Trophoblast cell (in vitro differentiated cells and primary cell): ENCODE data around the gene GALNT18.

Source experiments
- DNase-seq, 2 donors: peaks; one replicate each; pipeline ENCODE4 v3.0.0-alpha.2; 2016
- H2AFZ ChIP-seq: 2 replicates; pipeline ENCODE4 v1.6.1; 2013; ENCODE audit warnings: low read length, moderate library complexity, mild to moderate bottlenecking; ENCODE audit not compliant: insufficient read depth, poor library complexity
- H2AK5ac ChIP-seq: 2 replicates; pipeline ENCODE4 v1.6.1; 2013; ENCODE audit warnings: mild to moderate bottlenecking, low read length
- H2BK120ac ChIP-seq: 2 replicates; pipeline ENCODE4 v1.6.1; 2013; ENCODE audit warnings: low read length, mild to moderate bottlenecking, moderate library complexity; ENCODE audit not compliant: insufficient read depth, poor library complexity
- H2BK12ac ChIP-seq: 2 replicates; pipeline ENCODE4 v1.6.1; 2013; ENCODE audit warnings: mild to moderate bottlenecking, low read length, moderate library complexity
- H2BK5ac ChIP-seq: 2 replicates; pipeline ENCODE4 v1.6.1; 2013; ENCODE audit warnings: low read length, low read depth, moderate library complexity, mild to moderate bottlenecking; ENCODE audit not compliant: poor library complexity
- H3K14ac ChIP-seq: 2 replicates; pipeline ENCODE4 v1.6.1; 2013; ENCODE audit warnings: mild to moderate bottlenecking, low read length
- H3K18ac ChIP-seq: 2 replicates; pipeline ENCODE4 v1.6.1; 2013; ENCODE audit warnings: mild to moderate bottlenecking, low read length
- H3K23ac ChIP-seq: 2 replicates; pipeline ENCODE4 v1.6.1; 2013; ENCODE audit warnings: low read length
- H3K27ac ChIP-seq: 2 replicates; pipeline ENCODE4 v1.5.1; 2013; ENCODE audit warnings: low read depth, mild to moderate bottlenecking, inconsistent platforms, low read length, moderate library complexity
- H3K27me3 ChIP-seq: 2 replicates; pipeline ENCODE4 v1.6.1; 2013; ENCODE audit warnings: inconsistent platforms, mild to moderate bottlenecking, low read length, moderate library complexity; ENCODE audit not compliant: insufficient read depth
- H3K36me3 ChIP-seq, 2 experiments: 1 replicate in 1 of 2; 2 replicates in 1 of 2; pipeline ENCODE4 v1.6.1; 2013; ENCODE audit warnings: low read length in 2 of 2, mild to moderate bottlenecking in 2 of 2, moderate library complexity in 1 of 2; ENCODE audit not compliant: insufficient read depth in 2 of 2, control insufficient read depth in 1 of 2
- H3K4ac ChIP-seq: 2 replicates; pipeline ENCODE4 v1.6.1; 2013; ENCODE audit warnings: low read depth, mild to moderate bottlenecking, low read length, moderate library complexity
- H3K4me1 ChIP-seq, 2 experiments: 1 replicate in 1 of 2; 2 replicates in 1 of 2; pipeline ENCODE4 v1.6.1; 2013; ENCODE audit warnings: low read length in 2 of 2, mild to moderate bottlenecking in 2 of 2, moderate library complexity in 1 of 2; ENCODE audit not compliant: insufficient read depth in 2 of 2, control insufficient read depth in 1 of 2
- H3K4me2 ChIP-seq: 2 replicates; pipeline ENCODE4 v1.6.1; 2013; ENCODE audit warnings: inconsistent platforms, mild to moderate bottlenecking, low read length, moderate library complexity
- H3K4me3 ChIP-seq: 2 replicates; pipeline ENCODE4 v1.5.1; 2013; ENCODE audit warnings: mild to moderate bottlenecking, low read depth, low read length, inconsistent platforms
- H3K79me1 ChIP-seq: one replicate; pipeline ENCODE4 v1.6.1; 2013; ENCODE audit warnings: low read length
- H3K79me2 ChIP-seq: 2 replicates; pipeline ENCODE4 v1.6.1; 2013; ENCODE audit warnings: low read length, mild to moderate bottlenecking; ENCODE audit not compliant: control insufficient read depth, insufficient read depth, poor library complexity
- H3K9ac ChIP-seq: 2 replicates; pipeline ENCODE4 v1.6.1; 2013; ENCODE audit warnings: mild to moderate bottlenecking, low read length
- H3K9me3 ChIP-seq: 2 replicates; pipeline ENCODE4 v1.6.1; 2013; ENCODE audit warnings: low read depth, mild to moderate bottlenecking, control low read depth, inconsistent platforms, low read length; ENCODE audit not compliant: insufficient read depth
- H4K12ac ChIP-seq: 2 replicates; pipeline ENCODE4 v1.6.1; 2013; ENCODE audit warnings: low read depth, mild to moderate bottlenecking, low read length, moderate library complexity
- H4K8ac ChIP-seq: 2 replicates; pipeline ENCODE4 v1.6.1; 2013; ENCODE audit warnings: low read depth, mild to moderate bottlenecking, low read length, moderate library complexity
- H4K91ac ChIP-seq: one replicate; pipeline ENCODE4 v1.6.1; 2013; ENCODE audit warnings: low read depth, mild to moderate bottlenecking, low read length, moderate library complexity
- WGBS: extraction: QIAGEN DNeasy Blood & Tissue Kit; methylation state at CpG from one replicate; pipeline ENCODE4 v1.1.7; 2013; ENCODE audit warnings: missing lambda C conversion rate; ENCODE audit not compliant: insufficient read length, insufficient coverage; ENCODE audit errors: extremely low coverage; 5-methylcytosine and 5-hydroxymethylcytosine counted together

Gene GALNT18

DNA sequence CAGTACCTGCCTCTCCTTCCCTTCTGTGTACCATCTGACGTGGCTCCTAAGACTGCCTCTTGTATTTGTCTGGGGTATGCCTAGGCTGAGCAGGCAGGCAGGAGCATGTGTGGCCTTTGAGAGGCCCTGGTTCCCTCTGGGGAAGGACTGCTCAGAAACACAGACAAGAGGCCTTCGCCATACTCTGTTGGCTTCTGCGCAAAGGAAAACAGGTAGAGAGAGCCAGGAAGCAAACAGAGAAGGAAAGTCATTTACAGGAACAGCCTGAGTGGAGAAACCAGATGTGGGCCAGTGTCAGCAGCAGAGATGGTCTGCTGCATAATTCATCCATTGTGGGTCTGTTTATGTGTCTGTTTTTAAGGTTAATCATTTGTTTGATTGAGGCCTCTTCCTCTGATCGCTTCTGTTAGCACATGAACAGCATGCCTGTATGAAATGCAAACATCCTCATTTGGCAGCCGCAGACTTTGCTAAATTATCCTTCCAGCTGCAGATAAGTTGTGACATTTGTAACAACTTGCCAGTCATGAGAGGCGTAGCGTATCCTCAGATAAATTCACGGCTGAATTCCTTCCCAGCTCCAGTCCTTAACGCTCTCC, 119.4 kb downstream of the GALNT18 start:
- H4K91ac ChIP-seq: no peak overlapping the region
- no peaks in the 10 kb centered on the region for H3K4me1 ChIP-seq
- H3K79me1 ChIP-seq: no peaks in the 10 kb centered on the region
- no peak overlapping the region for H3K4me2 ChIP-seq
- H3K79me2 ChIP-seq: no peaks in the 10 kb centered on the region
- no peak overlapping the region for H3K27ac ChIP-seq
- no peaks in the 10 kb centered on the region for H3K9me3 ChIP-seq
- H3K36me3 ChIP-seq: no peaks in the 10 kb centered on the region
- no peak overlapping the region for H3K4me3 ChIP-seq
- WGBS: no CpG with 5 or more reads among the region's 9 CpGs
- no peak for DNase-seq
- H4K12ac ChIP-seq: no peak overlapping the region
- H2BK5ac ChIP-seq: no peak overlapping the region
- H3K27me3 ChIP-seq: no peaks in the 10 kb centered on the region
- no peak overlapping the region for H2BK120ac ChIP-seq
- H3K9ac ChIP-seq: no peak overlapping the region
- H2BK12ac ChIP-seq: no peak overlapping the region
- H4K8ac ChIP-seq: no peak overlapping the region
- H3K18ac ChIP-seq: no peak overlapping the region
- no peak overlapping the region for H3K4ac ChIP-seq
- H3K14ac ChIP-seq: no peak overlapping the region
- no peak overlapping the region for H2AFZ ChIP-seq
- no peak overlapping the region for H3K23ac ChIP-seq
- no peak overlapping the region for H2AK5ac ChIP-seq

DNA sequence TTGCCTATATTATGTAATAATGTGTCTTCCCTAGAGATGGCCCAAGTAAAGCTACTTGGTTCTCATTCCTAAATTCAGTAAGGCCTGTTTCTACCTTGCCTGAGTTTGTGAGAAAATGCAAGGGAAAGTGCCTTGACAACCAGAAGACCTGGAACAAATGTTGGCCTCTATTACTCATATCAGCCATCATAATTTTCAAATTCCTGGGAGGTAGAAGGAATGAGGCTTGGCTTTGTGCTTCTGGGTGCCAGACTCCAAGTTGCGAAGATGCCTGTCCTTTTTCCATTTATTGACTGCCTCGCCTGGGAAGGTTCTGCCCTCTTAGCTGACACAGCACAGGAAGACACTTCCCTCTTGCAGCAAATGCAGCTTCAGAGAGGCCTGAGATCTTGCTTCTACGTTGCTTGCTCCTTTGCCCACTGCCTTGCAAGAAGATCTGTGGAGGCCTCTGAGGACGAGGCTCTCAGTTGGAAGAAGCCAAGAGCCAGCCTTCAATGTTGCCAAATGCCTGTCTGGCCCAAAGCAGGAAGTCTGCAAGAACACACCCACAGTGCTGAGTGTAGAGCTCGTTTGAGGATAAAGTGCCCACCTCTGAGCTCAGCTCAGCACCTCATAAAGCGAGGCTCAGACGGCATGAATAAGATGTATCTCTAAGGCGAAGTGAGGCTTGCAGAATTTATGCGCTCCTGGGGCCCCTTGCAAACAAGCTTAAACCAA, 120.1 kb downstream of the GALNT18 start:
- no CpG with 5 or more reads among the region's 9 CpGs for WGBS
- Histone ChIP-seq H4K91ac (no peak overlapping the region), H3K9me3 (no peaks in the 10 kb centered on the region), H3K79me2 (no peaks in the 10 kb centered on the region), H4K8ac (no peak overlapping the region), H3K23ac (no peak overlapping the region), H2BK12ac (no peak overlapping the region), H3K4ac (no peak overlapping the region), H3K79me1 (no peaks in the 10 kb centered on the region), H2BK5ac (no peak overlapping the region), H3K4me2 (no peak overlapping the region), H3K27ac (no peak overlapping the region), H3K4me3 (no peak overlapping the region), H3K14ac (no peak overlapping the region), H2BK120ac (no peak overlapping the region), H3K18ac (no peak overlapping the region), H3K27me3 (no peaks in the 10 kb centered on the region), H2AFZ (no peak overlapping the region), H3K9ac (no peak overlapping the region), H3K36me3 (no peaks in the 10 kb centered on the region), H4K12ac (no peak overlapping the region), H2AK5ac (no peak overlapping the region), H3K4me1 (no peaks in the 10 kb centered on the region)
- peak; percentile 61 to 84 for DNase-seq

DNA sequence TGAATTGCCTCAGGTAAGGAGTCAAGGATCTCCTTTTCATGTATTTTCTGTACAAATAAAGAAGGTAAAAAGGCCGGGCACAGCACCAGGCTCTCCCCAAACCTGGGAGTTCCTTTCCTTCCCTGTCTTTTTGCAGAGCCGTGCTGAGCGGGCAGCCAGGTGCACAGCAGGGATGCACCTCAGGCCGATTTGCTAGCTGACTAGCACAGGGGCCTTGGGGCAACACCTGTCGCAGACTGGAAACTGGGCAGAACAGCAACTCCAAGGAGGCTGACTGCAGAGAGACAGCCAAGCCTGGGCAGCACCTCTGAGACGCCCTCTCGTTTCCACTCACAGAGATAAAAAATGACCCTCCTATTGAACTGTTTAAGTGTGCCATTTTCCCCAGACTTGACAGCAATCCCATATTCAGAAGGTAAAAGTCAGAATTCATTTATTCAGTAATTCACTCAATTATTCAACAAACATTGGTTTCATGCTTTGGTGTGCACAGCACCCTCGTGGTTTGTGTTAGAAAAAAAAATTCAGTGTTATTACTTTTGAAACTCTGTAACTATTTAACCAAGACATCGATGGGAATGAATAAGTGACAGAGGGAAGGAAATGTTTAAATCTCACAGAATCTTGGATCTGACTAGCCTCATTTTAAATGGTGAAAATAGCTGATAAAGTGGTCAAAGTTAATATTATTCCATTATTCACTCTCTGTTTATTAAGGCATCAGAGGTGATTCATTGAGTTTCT, 120.9 kb downstream of the GALNT18 start:
- Histone ChIP-seq H3K79me2 (no peaks in the 10 kb centered on the region), H3K23ac (no peak overlapping the region), H3K9ac (no peak overlapping the region), H3K79me1 (no peaks in the 10 kb centered on the region), H2BK120ac (no peak overlapping the region), H3K4ac (no peak overlapping the region), H3K4me2 (no peak overlapping the region), H4K12ac (no peak overlapping the region), H3K4me1 (no peaks in the 10 kb centered on the region), H3K36me3 (no peaks in the 10 kb centered on the region), H2BK5ac (no peak overlapping the region), H2AFZ (no peak overlapping the region), H3K14ac (no peak overlapping the region), H2AK5ac (no peak overlapping the region), H4K8ac (no peak overlapping the region), H3K9me3 (no peaks in the 10 kb centered on the region), H3K27ac (no peak overlapping the region), H3K27me3 (no peaks in the 10 kb centered on the region), H4K91ac (no peak overlapping the region), H2BK12ac (no peak overlapping the region), H3K18ac (no peak overlapping the region), H3K4me3 (no peak overlapping the region)
- no peak for DNase-seq
- no CpG with 5 or more reads among the region's 9 CpGs for WGBS

DNA sequence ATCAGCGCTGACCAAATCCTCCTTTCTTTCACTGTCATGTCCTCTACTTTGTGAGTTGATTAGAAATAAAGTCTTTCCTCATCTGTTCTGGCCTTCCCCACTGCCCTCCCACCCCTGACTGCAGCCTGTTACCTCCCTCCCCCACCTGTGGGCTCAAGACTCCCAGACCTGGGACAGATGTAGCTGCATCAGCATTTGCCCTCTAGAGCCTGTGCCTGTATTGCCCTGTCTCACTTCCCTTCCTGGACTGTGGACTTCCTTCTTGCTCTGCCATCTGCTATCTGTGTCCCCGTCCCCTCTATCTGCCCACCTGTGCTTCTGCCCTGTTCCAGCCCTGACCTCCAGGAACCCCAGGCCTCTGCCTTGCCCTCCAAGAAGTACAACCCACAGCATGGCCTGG, 122.5 kb downstream of the GALNT18 start:
- no peak overlapping the region for H4K91ac ChIP-seq
- no peak overlapping the region for H3K14ac ChIP-seq
- H3K36me3 ChIP-seq: no peaks in the 10 kb centered on the region
- DNase-seq: no peak
- no peak overlapping the region for H3K18ac ChIP-seq
- H4K8ac ChIP-seq: no peak overlapping the region
- no peak overlapping the region for H3K4me3 ChIP-seq
- H3K23ac ChIP-seq: no peak overlapping the region
- H2BK120ac ChIP-seq: no peak overlapping the region
- H4K12ac ChIP-seq: no peak overlapping the region
- H2BK5ac ChIP-seq: no peak overlapping the region
- H3K9me3 ChIP-seq: no peaks in the 10 kb centered on the region
- H3K79me1 ChIP-seq: no peaks in the 10 kb centered on the region
- H3K4me2 ChIP-seq: no peak overlapping the region
- WGBS: no CpG with 5 or more reads among the region's 2 CpGs
- H3K79me2 ChIP-seq: no peaks in the 10 kb centered on the region
- H3K4me1 ChIP-seq: no peaks in the 10 kb centered on the region
- H3K9ac ChIP-seq: no peak overlapping the region
- H3K27me3 ChIP-seq: no peaks in the 10 kb centered on the region
- no peak overlapping the region for H3K4ac ChIP-seq
- no peak overlapping the region for H2AFZ ChIP-seq
- H3K27ac ChIP-seq: no peak overlapping the region
- no peak overlapping the region for H2AK5ac ChIP-seq
- H2BK12ac ChIP-seq: no peak overlapping the region
